Measurements from ENCODE around the gene SRRM2. TPM values are rescaled to one million over a fixed set of nuclear protein-coding genes. Genes with fewer than 3 reads are reported as not detected.

The SRRM2 gene
- total RNA-seq, 1 donor from 2014 or later: 30.5 TPM

- TF ChIP-seq, protein P1, sequence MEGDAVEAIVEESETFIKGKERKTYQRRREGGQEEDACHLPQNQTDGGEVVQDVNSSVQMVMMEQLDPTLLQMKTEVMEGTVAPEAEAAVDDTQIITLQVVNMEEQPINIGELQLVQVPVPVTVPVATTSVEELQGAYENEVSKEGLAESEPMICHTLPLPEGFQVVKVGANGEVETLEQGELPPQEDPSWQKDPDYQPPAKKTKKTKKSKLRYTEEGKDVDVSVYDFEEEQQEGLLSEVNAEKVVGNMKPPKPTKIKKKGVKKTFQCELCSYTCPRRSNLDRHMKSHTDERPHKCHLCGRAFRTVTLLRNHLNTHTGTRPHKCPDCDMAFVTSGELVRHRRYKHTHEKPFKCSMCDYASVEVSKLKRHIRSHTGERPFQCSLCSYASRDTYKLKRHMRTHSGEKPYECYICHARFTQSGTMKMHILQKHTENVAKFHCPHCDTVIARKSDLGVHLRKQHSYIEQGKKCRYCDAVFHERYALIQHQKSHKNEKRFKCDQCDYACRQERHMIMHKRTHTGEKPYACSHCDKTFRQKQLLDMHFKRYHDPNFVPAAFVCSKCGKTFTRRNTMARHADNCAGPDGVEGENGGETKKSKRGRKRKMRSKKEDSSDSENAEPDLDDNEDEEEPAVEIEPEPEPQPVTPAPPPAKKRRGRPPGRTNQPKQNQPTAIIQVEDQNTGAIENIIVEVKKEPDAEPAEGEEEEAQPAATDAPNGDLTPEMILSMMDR (IDR thresholded peaks at IDR 0.05; ENCODE audit: insufficient read depth, low read length, severe bottlenecking): no peak
- Histone ChIP-seq H3K27me3 (ENCODE audit: control insufficient read depth, insufficient read depth, low read length) (no peaks in the 10 kb centered on the region), H3K4me3 (ENCODE audit: low read depth, low read length) (no peak overlapping the region), H3K36me3 (ENCODE audit: control insufficient read depth, insufficient read depth, low read length) (no peaks in the 10 kb centered on the region)
- FAIRE-seq (no peak), DNase-seq (ENCODE audit: low read depth) (no peak)
Observed at GRCh38 chr16:2715966-2716885, 36.2 kb upstream of the SRRM2 start.

GRCh38 chr16:2716948-2717347 lies 35.5 kb upstream of the SRRM2 start:
- H3K27me3 ChIP-seq (ENCODE audit: control insufficient read depth, insufficient read depth, low read length): no peaks in the 10 kb centered on the region
- H3K36me3 ChIP-seq (ENCODE audit: control insufficient read depth, insufficient read depth, low read length): no peaks in the 10 kb centered on the region
- no peak overlapping the region for H3K4me3 ChIP-seq (ENCODE audit: low read depth, low read length)
- DNase-seq (ENCODE audit: low read depth) (no peak), FAIRE-seq (no peak)
- TF ChIP-seq, protein P1 (IDR thresholded peaks at IDR 0.05; ENCODE audit: insufficient read depth, low read length, severe bottlenecking): no peak

GRCh38 chr16:2717383-2718263 lies 34.8 kb upstream of the SRRM2 start:
- Histone ChIP-seq H3K4me3 (ENCODE audit: low read depth, low read length) (no peak overlapping the region), H3K27me3 (ENCODE audit: control insufficient read depth, insufficient read depth, low read length) (no peaks in the 10 kb centered on the region), H3K36me3 (ENCODE audit: control insufficient read depth, insufficient read depth, low read length) (no peaks in the 10 kb centered on the region)
- no peak for DNase-seq (ENCODE audit: low read depth)
- no peak for FAIRE-seq
- TF ChIP-seq, protein P1 (IDR thresholded peaks at IDR 0.05; ENCODE audit: insufficient read depth, low read length, severe bottlenecking): no peak

DNA sequence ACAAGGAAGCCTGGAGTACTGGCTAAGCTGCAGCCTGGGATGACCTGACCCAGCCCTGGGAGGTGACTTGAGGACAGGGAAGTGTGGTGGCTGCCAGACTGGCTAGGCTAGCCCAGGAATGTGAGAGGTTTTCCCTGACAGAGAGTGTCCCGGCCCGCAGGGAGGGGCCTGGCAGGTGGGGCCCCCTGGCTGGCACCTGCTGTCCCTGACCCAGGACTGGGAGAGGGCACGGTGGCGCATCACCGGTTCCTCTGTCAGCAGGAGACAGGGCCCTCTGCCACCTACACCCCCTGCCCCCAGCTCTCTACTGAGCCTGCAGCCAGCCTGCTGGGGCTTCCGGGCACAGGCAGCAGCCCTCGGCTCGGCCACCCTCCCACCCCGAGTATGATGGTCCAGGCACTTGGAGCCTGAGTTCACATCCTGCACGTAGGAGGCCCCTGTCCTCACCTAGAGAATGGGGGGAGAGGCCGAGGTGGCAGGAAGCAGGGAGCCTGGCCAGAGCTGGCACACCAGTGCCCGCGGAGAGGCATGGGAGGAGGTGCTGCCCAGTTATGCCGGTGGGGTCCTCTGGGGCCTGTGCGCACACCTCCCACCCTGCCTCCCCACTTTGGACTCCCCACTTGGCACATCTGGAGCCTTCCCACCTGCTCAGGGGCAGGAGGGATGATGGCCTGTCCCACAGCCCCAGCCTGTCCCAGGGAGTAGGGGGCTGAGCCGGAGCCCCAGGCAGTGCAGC lies 32.9 kb upstream of the SRRM2 start:
- FAIRE-seq (no peak), DNase-seq (ENCODE audit: low read depth) (no peak)
- H3K4me3 ChIP-seq (ENCODE audit: low read depth, low read length): no peak overlapping the region
- TF ChIP-seq, protein P1 (IDR thresholded peaks at IDR 0.05; ENCODE audit: insufficient read depth, low read length, severe bottlenecking): no peak
- no peaks in the 10 kb centered on the region for H3K27me3 ChIP-seq (ENCODE audit: control insufficient read depth, insufficient read depth, low read length)
- no peaks in the 10 kb centered on the region for H3K36me3 ChIP-seq (ENCODE audit: control insufficient read depth, insufficient read depth, low read length)

DNA sequence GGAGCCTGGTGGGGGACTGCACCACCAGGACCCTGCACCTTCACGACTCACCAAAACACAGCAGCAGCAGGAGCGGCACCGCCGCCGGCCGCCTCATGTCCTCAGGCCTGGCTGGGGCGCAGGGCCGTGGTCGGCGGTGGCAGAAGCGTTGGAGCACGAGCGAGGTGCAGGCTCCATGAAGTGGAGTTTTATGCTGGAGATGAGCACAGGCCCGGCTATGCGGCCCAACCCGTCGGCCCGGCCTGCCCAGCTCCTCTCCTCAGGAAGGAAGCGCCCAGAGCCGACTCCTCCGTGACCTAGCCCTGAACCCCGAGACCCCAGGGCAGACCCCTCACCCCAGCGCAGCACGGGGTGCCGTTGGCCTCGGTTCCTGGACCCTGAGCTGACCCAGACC lies 32.4 kb upstream of the SRRM2 start, which contains the start of gene PRSS27:
Gene PRSS27 (minus strand): TSS at position 161 of the 394 bp plus-strand sequence. CDS start 64 bp downstream, at position 97.
- FAIRE-seq (no peak), DNase-seq (ENCODE audit: low read depth) (no peak)
- H3K36me3 ChIP-seq (ENCODE audit: control insufficient read depth, insufficient read depth, low read length): no peaks in the 10 kb centered on the region
- no peaks in the 10 kb centered on the region for H3K27me3 ChIP-seq (ENCODE audit: control insufficient read depth, insufficient read depth, low read length)
- TF ChIP-seq, protein P1 (IDR thresholded peaks at IDR 0.05; ENCODE audit: insufficient read depth, low read length, severe bottlenecking): no peak
- peak within 1 kb of the TSS; percentile 55 for H3K4me3 ChIP-seq (ENCODE audit: low read depth, low read length)
